ENCODE measurements around the gene C17orf114.
"Not testable (repeated sequence)": the region's sequence is repeated elsewhere in the genome, so short reads cannot be mapped to it uniquely, and the experiment has no call there.

Gene C17orf114

GRCh38 chr17:4802228-4802627, at the start of gene C17orf114:
Gene C17orf114, minus strand, starts transcription at chr17:4802328.
- DNase-seq = no peak

GRCh38 chr17:4851084-4851483, 49.0 kb upstream of the C17orf114 start:
- no peak for DNase-seq

GRCh38 chr17:4850246-4850645, 48.1 kb upstream of the C17orf114 start:
- DNase-seq = no peak

DNA sequence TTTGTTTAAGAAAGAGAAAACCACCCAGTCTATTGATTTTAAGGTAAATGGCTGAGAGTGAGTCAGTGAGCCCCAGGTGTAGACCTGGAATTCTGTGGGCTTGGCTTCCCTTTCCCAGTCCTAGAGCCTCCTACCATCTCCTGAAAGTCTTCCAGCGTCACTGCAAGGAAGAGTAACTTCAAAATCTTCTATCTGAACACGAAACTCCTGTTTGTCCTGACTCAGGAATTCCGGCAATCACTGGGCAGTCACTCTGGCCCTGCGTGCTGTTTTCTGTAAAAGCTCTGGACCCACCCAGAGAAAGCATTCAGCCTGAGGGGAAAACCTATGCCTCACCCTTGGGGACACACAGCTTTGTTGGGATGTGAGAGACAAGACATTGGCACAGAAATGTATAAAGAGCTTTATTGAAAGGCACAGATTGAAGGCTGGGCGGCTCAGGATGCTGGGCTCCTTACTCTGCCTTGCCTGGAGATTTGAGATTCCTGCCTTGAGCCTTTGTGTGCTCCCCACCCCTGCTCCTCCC, 46.9 kb upstream of the C17orf114 start:
- DNase-seq = no peak

- no peak for DNase-seq
Measured at GRCh38 chr17:4846635-4847390, 44.7 kb upstream of the C17orf114 start.

DNA sequence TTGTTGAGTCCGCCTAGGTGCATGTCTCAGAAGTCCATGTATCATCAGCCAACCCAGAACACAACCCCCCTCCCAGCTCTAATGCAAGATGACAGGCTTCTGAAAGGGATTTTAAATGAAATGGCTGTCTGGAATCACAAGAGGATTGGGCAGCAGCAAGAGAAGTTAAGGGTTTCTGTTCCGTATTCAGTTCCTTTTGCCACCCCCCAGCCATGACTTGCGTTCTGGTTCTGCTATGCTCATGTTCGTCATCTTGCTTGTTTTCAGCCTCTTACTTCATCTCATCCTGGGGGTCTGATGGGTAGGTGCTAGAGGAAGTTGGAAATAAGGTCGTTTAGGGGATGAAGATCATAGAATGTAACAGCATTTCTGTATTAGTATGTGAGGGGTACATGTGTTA, 43.0 kb upstream of the C17orf114 start:
- DNase-seq = no peak

- DNase-seq = no peak
Measured at GRCh38 chr17:4843321-4844000, 41.3 kb upstream of the C17orf114 start.

DNA sequence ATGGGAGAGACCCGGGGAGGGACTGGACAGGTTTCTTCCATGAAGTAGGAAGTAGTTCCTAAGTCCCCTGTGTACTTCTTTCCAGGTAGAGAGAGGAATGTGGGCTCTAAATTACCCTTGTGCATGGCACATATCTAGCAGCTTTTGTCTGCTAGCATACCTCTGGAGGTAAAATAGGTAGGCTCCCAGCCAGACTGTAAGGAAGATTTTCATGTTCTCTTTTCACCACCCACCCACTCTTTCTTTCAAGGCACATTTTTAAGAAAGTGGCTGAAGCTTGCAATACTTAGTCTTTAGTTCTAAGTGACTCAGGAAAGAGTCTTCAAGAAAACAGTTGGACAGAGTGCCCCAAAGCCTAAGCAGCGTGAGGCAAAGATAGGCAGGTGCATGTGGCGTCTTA, 40.2 kb upstream of the C17orf114 start:
- no peak for DNase-seq

DNA sequence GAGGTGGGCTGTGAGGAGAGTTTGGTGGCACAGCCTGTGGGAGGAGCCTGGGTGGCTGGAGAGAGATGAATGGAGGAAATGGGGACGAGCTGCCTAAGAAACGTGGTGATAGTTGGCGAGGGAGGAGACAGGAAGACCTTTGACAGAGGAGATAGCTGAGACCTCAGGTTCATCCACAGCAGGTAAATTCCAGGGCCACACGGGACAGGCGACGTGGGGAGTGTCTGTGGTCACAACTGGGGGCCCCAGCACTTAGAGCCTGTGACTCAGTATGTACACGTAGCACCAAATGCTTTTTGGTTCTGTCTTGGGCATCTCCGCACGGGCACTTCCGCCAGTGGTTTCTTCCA, 38.7 kb upstream of the C17orf114 start:
- DNase-seq = no peak

DNA sequence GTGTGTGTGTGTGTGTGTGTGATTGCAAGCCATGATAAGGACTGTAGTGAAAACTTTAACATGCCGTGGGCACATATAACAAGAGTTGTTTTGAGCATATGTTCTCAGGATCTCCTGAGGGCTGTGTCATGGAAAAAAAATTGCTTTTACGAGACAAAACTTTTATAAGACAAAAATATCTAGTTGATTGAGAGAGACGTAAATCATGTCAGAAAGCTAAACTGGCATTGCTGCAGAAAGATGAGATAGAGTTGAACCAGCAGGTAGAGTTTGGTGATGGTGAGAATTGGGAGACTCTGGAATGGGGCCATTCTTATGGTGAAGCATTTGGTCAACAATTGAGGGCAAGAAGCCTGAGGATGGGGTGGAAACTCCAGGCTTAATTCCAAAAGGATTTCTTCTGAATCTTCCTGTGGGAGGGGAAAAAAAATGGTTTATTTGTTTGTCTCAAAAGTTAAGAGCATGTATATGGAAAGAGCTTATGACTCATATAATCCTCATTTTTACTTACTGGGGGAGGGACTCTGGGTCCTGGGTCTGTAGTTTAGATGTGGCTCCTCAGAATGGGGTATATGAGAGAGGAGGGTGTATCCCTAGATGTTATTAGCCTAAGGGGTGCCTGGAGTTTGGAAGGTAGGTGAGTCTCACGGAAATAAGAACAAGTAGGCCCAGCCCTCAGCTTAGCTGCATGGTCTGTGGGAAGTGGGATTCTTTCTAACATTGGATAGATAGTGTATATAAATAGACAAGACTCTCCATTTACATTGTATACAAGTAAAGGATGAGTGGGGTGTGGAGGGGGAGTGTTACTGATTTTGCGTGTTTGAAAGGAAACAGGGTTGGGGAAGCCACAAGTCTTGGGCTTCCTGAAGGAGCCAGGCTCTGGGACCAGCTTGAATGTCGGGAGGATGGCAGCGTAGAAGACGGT, 38.1 kb upstream of the C17orf114 start:
- no peak for DNase-seq

DNA sequence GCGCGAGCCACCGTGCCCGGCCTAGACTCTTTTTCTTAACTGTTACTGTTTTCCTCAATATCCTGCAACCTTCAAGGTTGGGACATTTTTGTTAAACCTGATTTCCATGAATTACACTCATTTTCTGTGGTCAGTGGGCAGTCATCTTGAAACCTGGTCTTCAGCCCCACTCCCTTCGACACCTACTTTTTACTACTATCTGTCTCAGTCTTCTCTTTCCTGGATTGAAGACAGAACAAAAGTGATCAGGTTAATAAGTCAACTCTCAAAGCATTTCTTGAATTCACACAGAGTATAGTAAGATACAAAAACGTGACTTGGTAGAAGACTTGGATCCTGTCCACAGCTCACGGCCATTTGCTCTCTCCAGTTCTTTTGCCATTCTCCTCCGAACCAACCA, 37.1 kb upstream of the C17orf114 start:
- no peak for DNase-seq

DNA sequence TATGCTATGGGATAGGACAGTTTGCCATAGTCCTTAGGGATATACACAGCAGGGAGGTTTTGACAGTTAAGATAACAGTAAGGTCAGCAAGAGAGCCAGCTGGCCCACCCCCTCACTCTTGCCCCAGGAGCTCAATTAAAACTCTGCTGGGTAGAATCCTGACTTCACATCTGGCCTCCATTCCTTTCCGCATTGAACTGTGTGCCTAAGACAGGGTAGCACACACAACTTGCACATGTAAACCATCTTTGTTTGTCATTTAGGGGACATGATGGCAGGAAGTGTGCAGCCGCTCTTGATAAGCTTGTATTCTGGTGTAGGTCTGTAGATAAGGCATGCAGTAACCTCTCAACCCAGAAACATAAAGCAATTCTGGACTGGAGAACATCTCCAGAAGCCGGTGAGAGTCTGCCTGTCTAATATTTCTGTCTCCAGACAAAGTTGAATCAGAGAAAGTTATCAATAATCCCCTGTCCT, 36.2 kb upstream of the C17orf114 start:
- DNase-seq = no peak

DNA sequence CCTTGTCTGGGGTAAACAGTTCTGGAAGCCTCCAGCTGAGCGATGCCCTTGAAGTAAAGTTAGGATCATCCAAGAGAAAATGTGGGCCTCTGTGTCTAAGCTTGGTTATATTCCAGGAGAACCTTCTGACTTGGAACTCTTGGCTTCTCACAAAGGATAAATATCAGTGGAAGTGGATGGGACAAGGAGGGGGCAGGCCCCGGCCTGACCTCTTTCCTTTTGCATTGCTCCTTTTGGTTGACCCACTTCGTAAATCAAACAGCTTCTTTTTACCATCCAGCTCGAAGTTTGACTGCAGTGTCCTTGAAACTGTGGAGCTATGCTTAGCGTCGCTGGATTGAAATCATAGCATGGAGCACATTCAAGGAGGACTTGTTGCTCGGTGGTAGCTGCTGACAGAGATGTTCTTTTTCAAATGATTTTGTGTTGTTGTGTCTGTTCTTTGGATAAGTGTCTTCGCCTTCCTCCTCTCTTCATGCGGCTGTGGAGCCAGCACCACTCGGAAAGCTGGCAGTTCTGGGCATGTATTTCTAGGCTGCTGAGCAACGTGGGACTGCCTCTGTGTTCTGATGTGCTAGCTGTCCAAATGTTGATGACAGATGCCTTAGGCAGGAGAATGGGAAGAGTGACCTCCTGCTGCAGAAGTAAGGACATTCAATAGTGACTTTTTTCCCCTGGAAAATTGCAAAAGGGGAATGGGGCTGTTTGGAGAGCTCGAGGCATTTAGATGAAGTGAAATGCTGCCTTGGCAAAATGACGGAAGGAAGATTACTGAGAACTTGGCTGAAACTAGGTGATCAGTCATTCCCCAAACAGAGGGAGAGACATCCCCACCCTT, 35.6 kb upstream of the C17orf114 start:
- no peak for DNase-seq

DNA sequence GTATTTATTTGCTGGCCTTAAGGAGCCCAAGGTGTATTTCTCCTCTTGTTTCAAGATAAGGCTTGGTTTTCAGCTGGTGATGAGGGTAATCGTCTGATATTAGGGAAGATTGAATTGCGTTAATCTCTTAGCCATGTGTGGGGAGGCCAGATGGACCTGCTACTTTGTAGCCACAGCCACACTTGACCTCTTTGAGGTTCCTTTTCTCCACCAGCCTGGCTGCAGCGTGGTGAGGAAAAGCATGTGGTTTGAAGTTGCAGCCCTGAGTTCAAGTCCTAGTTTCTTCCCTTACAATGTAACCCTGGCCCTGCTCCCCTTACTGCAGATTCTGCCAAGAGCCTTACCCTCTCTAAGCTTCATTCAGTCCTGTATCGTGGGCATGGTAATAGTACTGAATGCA, 34.1 kb upstream of the C17orf114 start:
- no peak for DNase-seq

- DNase-seq = no peak
Measured at GRCh38 chr17:4834681-4835020, 32.5 kb upstream of the C17orf114 start.

DNA sequence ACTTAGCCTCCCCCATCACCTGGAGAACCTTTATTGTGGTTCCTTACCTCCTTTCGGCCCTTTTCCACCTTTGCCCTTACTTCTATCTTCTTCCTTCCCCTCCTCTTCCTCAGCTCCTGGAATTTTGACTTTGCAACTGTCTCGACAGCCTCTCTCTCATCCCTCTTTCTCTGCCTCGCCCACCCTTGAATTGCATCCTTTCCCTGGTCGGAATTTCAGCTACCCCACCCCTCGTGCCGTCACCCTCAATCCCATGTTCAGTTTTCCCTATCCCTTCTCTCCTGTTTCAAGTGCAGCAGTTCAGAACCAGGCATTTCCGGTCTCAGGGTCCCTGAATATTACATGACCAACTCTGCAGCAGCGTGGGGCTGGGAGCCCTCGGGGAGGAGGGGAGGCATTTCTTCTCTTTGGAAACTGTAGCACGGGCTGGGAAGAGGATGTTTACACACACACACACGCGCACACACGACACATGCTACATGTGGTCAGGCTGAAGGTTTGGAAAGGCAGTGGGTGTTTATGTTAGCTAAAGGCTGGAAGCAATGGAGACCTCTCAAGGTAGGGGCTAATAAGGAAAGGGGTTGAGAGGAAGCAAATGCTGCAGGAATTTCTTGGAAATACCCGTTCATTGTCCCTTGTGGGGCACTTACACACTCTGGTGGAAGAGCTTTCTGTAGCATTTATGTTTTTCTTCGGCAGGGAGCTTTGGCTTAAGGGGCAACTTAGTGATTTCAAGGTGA, 32.0 kb upstream of the C17orf114 start:
- DNase-seq = no peak

GRCh38 chr17:4833178-4833940, 31.2 kb upstream of the C17orf114 start, which contains the start of gene MINK1:
Gene MINK1, plus strand, starts transcription at chr17:4833340. Its CDS starts 244 bp downstream, at chr17:4833584.
- peak; percentile 90 for DNase-seq

DNA sequence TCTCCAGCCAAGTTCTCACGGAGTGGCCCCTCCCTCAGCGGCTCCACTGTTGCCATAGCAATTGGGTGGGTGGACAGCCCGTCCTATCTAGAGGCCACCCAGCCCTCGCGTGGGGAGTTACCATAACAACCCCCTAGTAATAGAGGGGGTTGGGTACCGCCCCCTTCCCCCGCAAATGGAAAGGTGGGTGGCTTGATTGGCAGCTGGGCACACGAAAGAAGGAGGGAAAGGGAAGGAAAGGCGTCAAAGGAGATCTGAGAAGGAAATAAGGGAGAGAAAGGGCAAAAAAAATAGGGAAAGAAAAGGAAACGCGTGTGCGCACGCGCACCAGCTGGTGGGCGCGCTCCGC, 30.7 kb upstream of the C17orf114 start:
- not testable (repeated sequence) for DNase-seq

DNA sequence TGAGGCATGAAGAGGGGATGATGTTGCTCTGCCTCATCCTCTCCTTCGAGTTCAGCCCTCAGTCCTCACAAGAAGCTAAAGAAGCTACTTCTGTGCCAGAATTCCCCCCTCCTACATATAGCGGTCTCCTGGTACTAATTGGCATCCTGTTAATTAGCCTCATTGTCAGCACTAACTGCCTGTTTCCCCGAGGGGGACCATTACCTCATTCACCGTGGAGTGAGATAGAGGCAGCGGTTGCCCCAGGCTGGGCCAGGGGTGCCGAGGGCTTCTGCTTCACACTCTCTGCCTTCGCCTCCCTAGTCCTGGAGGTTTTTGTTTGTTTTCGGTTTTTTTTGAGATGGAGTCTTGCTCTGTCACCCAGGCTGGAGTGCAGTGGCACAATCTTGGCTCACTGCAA, 25.3 kb upstream of the C17orf114 start:
- no peak for DNase-seq

DNA sequence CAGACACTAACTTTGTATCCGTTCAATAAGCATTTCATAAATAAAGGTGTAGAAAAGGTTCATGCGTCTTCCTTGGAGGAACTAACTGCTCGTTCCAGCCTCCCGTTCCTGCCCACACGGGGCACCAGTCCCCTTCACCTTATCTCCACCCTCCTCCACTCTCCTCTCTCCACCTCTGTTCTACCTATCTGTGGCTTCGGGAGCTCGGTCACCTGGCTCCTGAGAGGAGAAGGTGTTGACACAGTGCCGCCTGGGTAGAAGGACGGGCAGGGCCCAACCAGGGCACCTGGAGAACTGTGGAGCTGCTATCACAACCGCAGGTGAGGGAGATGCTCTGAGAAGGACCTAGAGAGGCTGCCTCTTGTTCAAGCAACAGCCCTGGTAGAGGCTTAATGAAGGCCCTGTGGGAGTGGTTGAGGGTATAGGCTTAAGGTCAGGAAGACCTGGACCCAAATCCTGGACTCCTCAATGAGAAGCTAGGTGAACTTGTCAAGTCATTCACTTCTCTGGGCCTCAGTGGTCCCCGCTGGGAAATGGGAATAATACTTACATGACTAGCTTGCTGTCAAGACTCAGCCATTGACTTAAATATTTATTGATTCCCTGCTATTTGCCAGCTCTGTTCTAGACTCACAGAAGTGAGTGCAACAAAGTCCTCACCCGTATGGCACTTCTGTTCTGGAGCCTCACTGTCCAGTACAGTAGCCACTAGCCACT, 21.4 kb upstream of the C17orf114 start:
- DNase-seq = no peak
